Subcutaneous adipose tissue (tissue), 4 donors: ENCODE measurements around the gene ADRA2A. TPM values are rescaled to one million over a fixed set of nuclear protein-coding genes. Genes with fewer than 3 reads are reported as not detected.

Experiments
- CTCF ChIP-seq: fragments of 450-650 bp; IDR thresholded peaks from one replicate; pipeline ENCODE4 v1.5.1; 2016; ENCODE audit warnings: low read depth, mild to moderate bottlenecking, control low read depth, antibody characterized with exemption, moderate library complexity
- total RNA-seq, 4 donors: library from RNA; depleted of rRNA; stranded (reverse); fragments of >200 nt; gene quantifications; one replicate each; pipeline ENCODE4 v1.1.0, GENCODE V29; 2016

Gene ADRA2A
- total RNA-seq = 10 to 100 TPM; 10.3 to 61.3 (median 36.6) TPM

- no peak for TF ChIP-seq CTCF
These were observed at the start of gene ADRA2A for GRCh38 chr10:111076682-111077478. Gene ADRA2A (plus strand): TSS chr10:111077029. CDS start chr10:111077997, 968 bp downstream.

- no peak for TF ChIP-seq CTCF
These were observed 46.6 kb upstream of the ADRA2A start for GRCh38 chr10:111030042-111030750.

GRCh38 chr10:111034598-111035310 lies 42.1 kb upstream of the ADRA2A start:
- no peak for TF ChIP-seq CTCF

GRCh38 chr10:111035542-111035941 lies 41.3 kb upstream of the ADRA2A start:
- TF ChIP-seq CTCF = no peak

GRCh38 chr10:111037858-111038257 lies 39.0 kb upstream of the ADRA2A start:
- no peak for TF ChIP-seq CTCF

GRCh38 chr10:111039522-111039921 lies 37.3 kb upstream of the ADRA2A start:
- TF ChIP-seq CTCF = no peak

- no peak for TF ChIP-seq CTCF
These were observed 19.8 kb upstream of the ADRA2A start for GRCh38 chr10:111057006-111057405.
